ENCODE data around the gene ARHGAP10. TPM values are rescaled to one million over a fixed set of nuclear protein-coding genes. Genes with fewer than 3 reads are reported as not detected.
A peak's percentile ranks its signal among the peaks of the same experiment; 100 is the strongest.

The ARHGAP10 gene
- total and polyA plus RNA-seq, 12 donors: 33.9 to 71.1 (median 60.7) TPM

DNA sequence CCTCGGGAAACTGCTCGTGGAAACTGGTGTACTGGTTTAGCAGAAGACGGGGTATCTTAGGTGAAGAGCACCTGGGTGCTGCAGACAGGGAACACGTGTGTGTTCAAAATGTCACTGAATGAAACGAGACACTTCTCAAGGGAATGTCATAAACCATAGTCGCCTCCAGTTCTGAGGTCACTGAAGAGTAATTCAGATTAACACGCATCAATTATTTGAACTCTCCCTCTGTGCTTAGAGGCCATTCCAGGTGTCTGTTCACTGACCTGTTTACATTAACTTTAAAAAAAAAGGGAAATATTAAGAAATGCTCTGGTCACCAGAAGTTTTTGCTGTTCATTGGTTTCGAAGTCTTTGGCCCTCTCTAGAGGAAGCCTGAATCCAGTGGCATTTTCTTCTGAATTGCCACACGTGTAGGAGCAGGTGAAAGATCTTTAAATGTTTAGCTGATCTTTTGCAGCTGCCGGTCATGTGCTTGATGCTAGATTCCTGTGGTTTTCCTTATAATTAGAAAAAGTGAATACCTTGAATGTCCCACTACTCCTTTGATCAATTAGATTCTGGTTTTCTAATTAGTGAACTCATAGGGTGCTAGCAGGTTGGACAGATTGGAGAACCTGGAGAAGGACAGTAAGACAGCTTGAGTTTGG, 330.5 kb downstream of the ARHGAP10 start:
- WGBS, 2 donors: 73 to 79% methylated on average over 10 of the region's 10 CpGs
- intact Hi-C loops (cut with DNase I): no loop called here
- DNase-seq (no peak), ATAC-seq (no peak)
- TF ChIP-seq, protein P1, sequence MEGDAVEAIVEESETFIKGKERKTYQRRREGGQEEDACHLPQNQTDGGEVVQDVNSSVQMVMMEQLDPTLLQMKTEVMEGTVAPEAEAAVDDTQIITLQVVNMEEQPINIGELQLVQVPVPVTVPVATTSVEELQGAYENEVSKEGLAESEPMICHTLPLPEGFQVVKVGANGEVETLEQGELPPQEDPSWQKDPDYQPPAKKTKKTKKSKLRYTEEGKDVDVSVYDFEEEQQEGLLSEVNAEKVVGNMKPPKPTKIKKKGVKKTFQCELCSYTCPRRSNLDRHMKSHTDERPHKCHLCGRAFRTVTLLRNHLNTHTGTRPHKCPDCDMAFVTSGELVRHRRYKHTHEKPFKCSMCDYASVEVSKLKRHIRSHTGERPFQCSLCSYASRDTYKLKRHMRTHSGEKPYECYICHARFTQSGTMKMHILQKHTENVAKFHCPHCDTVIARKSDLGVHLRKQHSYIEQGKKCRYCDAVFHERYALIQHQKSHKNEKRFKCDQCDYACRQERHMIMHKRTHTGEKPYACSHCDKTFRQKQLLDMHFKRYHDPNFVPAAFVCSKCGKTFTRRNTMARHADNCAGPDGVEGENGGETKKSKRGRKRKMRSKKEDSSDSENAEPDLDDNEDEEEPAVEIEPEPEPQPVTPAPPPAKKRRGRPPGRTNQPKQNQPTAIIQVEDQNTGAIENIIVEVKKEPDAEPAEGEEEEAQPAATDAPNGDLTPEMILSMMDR (IDR thresholded peaks at IDR 0.05): no peak
- Histone ChIP-seq H3K27me3 (no peaks in the 10 kb centered on the region), H3K4me3 (no peak overlapping the region), H3K27ac (peak overlapping the region in 1 of 10 donors; percentile 26), H3K4me1 (peaks cover 0 to 65% (median 46%) of the 10 kb centered on the region in 9 donors), H3K36me3 (peaks cover 0 to 43% (median 9%) of the 10 kb centered on the region in 9 donors), H3K9me3 (no peaks in the 10 kb centered on the region)

DNA sequence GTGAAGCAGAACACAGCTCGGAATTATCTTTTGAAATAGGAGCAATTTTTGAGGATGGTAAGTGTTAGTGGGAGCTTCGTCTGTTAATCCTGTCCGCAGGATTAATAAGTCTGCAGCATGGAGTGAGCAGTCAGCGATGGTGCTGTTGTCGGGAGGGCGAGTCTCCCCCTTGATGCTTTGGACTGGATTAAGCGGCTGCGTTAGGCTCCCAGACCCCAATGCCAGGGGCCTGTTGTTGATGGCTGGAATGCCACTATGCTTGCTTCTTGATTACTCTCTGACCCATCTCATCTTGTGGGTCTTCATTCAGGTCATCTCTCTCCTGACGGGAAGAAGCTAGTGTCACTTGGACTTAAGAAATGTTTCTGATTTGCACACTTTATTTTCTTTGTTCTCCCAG, 332.6 kb downstream of the ARHGAP10 start:
- H3K36me3 ChIP-seq: peaks cover 0 to 43% (median 9%) of the 10 kb centered on the region in 9 donors
- no peak for DNase-seq
- peaks cover 3 to 65% (median 47%) of the 10 kb centered on the region in 9 donors for H3K4me1 ChIP-seq
- no peak overlapping the region for H3K4me3 ChIP-seq
- no peaks in the 10 kb centered on the region for H3K9me3 ChIP-seq
- TF ChIP-seq, protein P1 (IDR thresholded peaks at IDR 0.05): no peak
- no peak overlapping the region for H3K27ac ChIP-seq
- no peak for ATAC-seq
- intact Hi-C loops (cut with DNase I): no loop called here
- no peaks in the 10 kb centered on the region for H3K27me3 ChIP-seq
- 91 to 96% methylated on average over 9 of the region's 9 CpGs for WGBS, 2 donors

DNA sequence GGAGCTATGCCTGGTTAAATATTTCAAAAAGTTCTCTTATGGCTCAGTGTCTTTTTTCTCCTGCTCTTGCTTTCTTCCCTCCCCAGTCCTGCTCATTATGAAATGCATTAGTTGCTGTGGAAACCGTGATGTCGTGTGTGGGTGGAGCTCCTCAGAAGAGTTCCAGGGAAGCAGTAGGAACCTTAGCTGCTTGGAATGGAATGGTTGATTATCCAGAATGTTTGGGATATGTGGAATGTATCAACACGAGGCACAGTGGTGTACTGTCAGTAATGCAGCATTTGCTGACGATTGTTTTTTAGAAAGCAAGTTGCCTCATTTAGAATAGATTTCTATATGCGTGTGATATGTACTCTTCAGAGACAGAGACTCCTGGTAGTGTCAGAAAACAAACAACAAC, 333.2 kb downstream of the ARHGAP10 start:
- Histone ChIP-seq H3K9me3 (no peaks in the 10 kb centered on the region), H3K4me1 (peaks cover 9 to 65% (median 53%) of the 10 kb centered on the region in 9 donors), H3K4me3 (no peak overlapping the region), H3K27ac (no peak overlapping the region), H3K36me3 (peaks cover 0 to 43% (median 9%) of the 10 kb centered on the region in 9 donors), H3K27me3 (no peaks in the 10 kb centered on the region)
- intact Hi-C loops (cut with DNase I): no loop called here
- ATAC-seq: no peak
- 65 to 69% methylated on average over 5 of the region's 5 CpGs for WGBS, 2 donors
- DNase-seq: no peak
- TF ChIP-seq, protein P1 (IDR thresholded peaks at IDR 0.05): no peak

DNA sequence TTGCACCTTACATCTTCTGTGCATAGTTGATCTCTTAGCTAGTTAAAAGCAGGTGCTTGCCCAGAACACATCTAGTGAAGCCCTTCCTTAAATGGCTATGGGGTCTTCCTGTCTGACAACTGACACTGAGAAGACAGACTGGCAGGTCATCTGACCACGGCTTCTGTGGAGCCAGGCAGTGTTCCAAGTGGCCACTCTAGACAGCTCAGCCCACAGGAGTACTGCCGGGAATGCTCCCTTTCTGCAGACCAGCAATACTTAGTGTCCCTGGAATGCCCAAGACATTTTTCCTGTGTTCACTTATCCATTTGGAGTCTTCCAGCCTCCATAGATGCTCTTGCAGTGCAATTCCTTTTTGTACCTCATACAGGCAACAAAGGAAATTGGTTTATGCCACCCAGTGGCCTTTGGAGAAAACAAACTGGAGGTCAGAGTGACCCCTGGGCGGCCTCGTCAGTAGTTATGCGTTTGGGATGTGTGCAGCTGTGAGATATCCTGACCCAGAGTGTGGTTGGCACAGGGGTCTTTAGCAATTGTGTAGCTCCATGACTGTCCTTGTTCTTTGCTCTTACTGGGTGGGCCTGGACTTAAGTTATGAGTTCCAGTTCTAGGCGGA, 335.5 kb downstream of the ARHGAP10 start:
- peaks cover 8 to 50% (median 45%) of the 10 kb centered on the region in 9 donors for H3K4me1 ChIP-seq
- peak overlapping the region in 5 of 10 donors; percentile 2 to 48 (median 25) for H3K27ac ChIP-seq

More for the DNA sequence above, 335.5 kb downstream of the ARHGAP10 start:
- H3K27me3 ChIP-seq: no peaks in the 10 kb centered on the region
- 49 to 63% methylated on average over 6 of the region's 6 CpGs for WGBS, 2 donors
- H3K4me3 ChIP-seq: no peak overlapping the region
- peak in 6 of 8 donors; percentile 29 to 48 (median 37) for ATAC-seq
- intact Hi-C loops (cut with DNase I): no loop called here
- no peaks in the 10 kb centered on the region for H3K9me3 ChIP-seq
- peaks cover 0 to 51% (median 14%) of the 10 kb centered on the region in 9 donors for H3K36me3 ChIP-seq
- TF ChIP-seq, protein P1 (IDR thresholded peaks at IDR 0.05): peak in 3 of 9 donors; percentile 14 to 29 (median 23)
- no peak for DNase-seq
